ENCODE results near the gene NPR3.

Gene NPR3

DNA sequence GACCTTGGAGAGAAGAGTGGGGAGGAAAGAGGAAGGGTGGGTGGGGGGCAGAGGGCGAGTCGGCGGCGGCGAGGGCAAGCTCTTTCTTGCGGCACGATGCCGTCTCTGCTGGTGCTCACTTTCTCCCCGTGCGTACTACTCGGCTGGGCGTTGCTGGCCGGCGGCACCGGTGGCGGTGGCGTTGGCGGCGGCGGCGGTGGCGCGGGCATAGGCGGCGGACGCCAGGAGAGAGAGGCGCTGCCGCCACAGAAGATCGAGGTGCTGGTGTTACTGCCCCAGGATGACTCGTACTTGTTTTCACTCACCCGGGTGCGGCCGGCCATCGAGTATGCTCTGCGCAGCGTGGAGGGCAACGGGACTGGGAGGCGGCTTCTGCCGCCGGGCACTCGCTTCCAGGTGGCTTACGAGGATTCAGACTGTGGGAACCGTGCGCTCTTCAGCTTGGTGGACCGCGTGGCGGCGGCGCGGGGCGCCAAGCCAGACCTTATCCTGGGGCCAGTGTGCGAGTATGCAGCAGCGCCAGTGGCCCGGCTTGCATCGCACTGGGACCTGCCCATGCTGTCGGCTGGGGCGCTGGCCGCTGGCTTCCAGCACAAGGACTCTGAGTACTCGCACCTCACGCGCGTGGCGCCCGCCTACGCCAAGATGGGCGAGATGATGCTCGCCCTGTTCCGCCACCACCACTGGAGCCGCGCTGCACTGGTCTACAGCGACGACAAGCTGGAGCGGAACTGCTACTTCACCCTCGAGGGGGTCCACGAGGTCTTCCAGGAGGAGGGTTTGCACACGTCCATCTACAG is 760 bp downstream of the NPR3 start:
- Histone ChIP-seq H3K27ac (ENCODE audit: insufficient read depth in 1 of 2, low read depth in 1 of 2, low read length in 2 of 2, poor library complexity in 1 of 2, severe bottlenecking in 2 of 2) (peak overlapping the region; percentile 66 to 89), H3K4me3 (ENCODE audit: control insufficient read depth in 1 of 7, extremely low read depth in 1 of 7, insufficient read depth in 4 of 7, low read depth in 2 of 7, low read length in 6 of 7) (peak overlapping the region; percentile 78 to 98 (median 93)), H3K9me3 (ENCODE audit: control extremely low read depth in 1 of 5, control insufficient read depth in 4 of 5, insufficient read depth in 2 of 5, low read depth in 1 of 5, low read length in 4 of 5) (no peaks in the 10 kb centered on the region), H3K36me3 (ENCODE audit: control insufficient read depth in 4 of 4, insufficient read depth in 4 of 4, low read length in 3 of 4) (peaks cover 0 to 12% (median 2%) of the 10 kb centered on the region in 4 experiments), H3K4me1 (ENCODE audit: control extremely low read depth in 1 of 4, control insufficient read depth in 4 of 4, insufficient read depth in 4 of 4, low read length in 3 of 4) (peaks cover 14 to 72% (median 37%) of the 10 kb centered on the region in 4 experiments), H3K27me3 (replicated peaks in 2 of 5; ENCODE audit: control insufficient read depth in 4 of 5, insufficient read depth in 5 of 5, low read length in 4 of 5) (no peaks in the 10 kb centered on the region)
- 0% methylated on average over 70 of the region's 76 CpGs for WGBS (ENCODE audit: insufficient coverage)
- DNase-seq = peak; percentile 59 to 82 (median 73)
- ChIA-PET CTCF (interaction anchor here (0.9 to 7.2 kb wide), 12 partner anchors 11 to 667 kb away, joined by 3 to 59 read pairs (median 10); no protein-coding TSS in a partner anchor), POLR2A (interaction anchor here (1.3 to 1.4 kb wide), 2 partner anchors 22 kb away, joined by 3 to 4 read pairs; no protein-coding TSS in a partner anchor)

DNA sequence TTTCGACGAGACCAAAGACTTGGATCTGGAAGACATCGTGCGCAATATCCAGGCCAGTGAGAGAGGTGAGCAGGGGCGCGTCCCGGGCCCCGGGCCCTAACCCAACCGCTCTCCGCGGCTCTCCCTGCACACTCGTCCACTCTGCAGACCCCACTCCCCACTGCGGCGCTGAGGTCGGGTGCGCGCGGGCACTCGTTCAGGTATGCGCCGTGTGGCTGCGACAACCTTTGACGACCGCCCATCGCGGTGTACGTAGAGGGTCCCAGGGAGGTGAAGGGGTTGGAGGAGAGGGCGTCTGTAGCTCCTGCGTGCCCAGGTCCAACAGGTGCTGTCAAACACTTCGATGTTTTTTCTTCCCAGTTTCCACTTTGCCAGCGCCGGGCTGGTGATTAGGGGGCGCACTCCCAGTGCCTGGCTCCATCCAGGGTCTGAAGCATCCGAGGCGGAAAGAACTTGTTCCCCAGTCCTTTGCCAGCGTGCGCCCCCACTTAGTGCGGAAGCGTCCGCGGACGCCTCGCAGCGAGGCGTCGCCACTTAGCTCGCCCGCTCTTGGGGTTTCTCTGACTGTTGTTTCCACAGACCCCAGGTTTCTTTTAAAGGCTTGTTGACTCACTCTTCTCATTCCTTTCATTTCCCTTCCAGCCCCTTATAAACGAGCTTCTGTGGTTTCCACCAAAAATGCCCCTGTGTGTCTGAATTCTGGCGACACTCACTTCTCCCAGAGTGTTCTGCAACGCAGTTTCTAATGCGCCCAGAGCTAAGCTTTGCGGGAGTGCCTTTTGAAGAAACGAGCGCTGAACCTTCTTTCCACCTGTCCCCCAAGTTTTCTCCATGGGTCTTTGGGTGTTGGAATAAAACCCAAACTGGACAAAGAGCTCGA is 1.6 kb downstream of the NPR3 start:
- DNase-seq = peak; percentile 76 to 83 (median 80)
- ChIA-PET CTCF (interaction anchor here (0.8 to 5.5 kb wide), 17 partner anchors 9 to 667 kb away, joined by 3 to 36 read pairs (median 5); no protein-coding TSS in a partner anchor), POLR2A (interaction anchor here (1.4 kb wide), 1 partner anchor 21 kb away, joined by 4 read pairs; no protein-coding TSS in a partner anchor)
- H3K4me1 ChIP-seq (ENCODE audit: control extremely low read depth in 1 of 4, control insufficient read depth in 4 of 4, insufficient read depth in 4 of 4, low read length in 3 of 4) = peaks cover 14 to 72% (median 37%) of the 10 kb centered on the region in 4 experiments
- H3K36me3 ChIP-seq (ENCODE audit: control insufficient read depth in 4 of 4, insufficient read depth in 4 of 4, low read length in 3 of 4) = peaks cover 0 to 21% (median 2%) of the 10 kb centered on the region in 4 experiments
- H3K4me3 ChIP-seq (ENCODE audit: control insufficient read depth in 1 of 7, extremely low read depth in 1 of 7, insufficient read depth in 4 of 7, low read depth in 2 of 7, low read length in 6 of 7) = peak overlapping the region; percentile 78 to 98 (median 93)
- peaks cover 0 to under 1% (median 0%) of the 10 kb centered on the region in 5 experiments for H3K9me3 ChIP-seq (ENCODE audit: control extremely low read depth in 1 of 5, control insufficient read depth in 4 of 5, insufficient read depth in 2 of 5, low read depth in 1 of 5, low read length in 4 of 5)
- H3K27ac ChIP-seq (ENCODE audit: insufficient read depth in 1 of 2, low read depth in 1 of 2, low read length in 2 of 2, poor library complexity in 1 of 2, severe bottlenecking in 2 of 2) = peak overlapping the region; percentile 72 to 89
- WGBS (ENCODE audit: insufficient coverage) = under 1% methylated on average over 44 of the region's 56 CpGs
- H3K27me3 ChIP-seq (replicated peaks in 2 of 5; ENCODE audit: control insufficient read depth in 4 of 5, insufficient read depth in 5 of 5, low read length in 4 of 5) = no peaks in the 10 kb centered on the region

DNA sequence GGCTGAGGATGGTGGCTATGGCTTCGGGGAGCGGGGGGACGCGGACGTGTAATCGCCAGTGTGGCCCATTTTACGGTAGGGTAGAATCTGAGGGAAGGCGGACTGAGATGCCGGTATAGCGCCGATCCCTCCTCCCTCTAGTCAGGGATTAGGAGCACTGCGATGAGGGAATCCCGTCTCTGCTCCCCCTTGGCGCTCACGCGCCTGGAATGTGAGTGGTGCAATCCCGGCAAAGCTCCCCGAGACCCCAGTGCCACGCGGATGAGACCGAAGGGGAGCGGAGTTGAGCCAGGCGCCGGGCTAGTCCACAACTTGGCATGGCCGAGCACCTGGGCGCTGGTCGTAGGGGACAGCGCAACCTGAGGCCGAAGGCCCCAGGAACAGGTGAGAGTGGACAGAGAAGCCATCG is 2.2 kb downstream of the NPR3 start:
- WGBS (ENCODE audit: insufficient coverage) = under 1% methylated on average over 29 of the region's 30 CpGs
- peak in 1 of 3 donors; percentile 10 for DNase-seq
- Histone ChIP-seq H3K27ac (ENCODE audit: insufficient read depth in 1 of 2, low read depth in 1 of 2, low read length in 2 of 2, poor library complexity in 1 of 2, severe bottlenecking in 2 of 2) (peak overlapping the region; percentile 72 to 89), H3K27me3 (replicated peaks in 2 of 5; ENCODE audit: control insufficient read depth in 4 of 5, insufficient read depth in 5 of 5, low read length in 4 of 5) (no peaks in the 10 kb centered on the region), H3K9me3 (ENCODE audit: control extremely low read depth in 1 of 5, control insufficient read depth in 4 of 5, insufficient read depth in 2 of 5, low read depth in 1 of 5, low read length in 4 of 5) (peaks cover 0 to 4% (median 0%) of the 10 kb centered on the region in 5 experiments), H3K4me3 (ENCODE audit: control insufficient read depth in 1 of 7, extremely low read depth in 1 of 7, insufficient read depth in 4 of 7, low read depth in 2 of 7, low read length in 6 of 7) (peak overlapping the region; percentile 78 to 98 (median 93)), H3K36me3 (ENCODE audit: control insufficient read depth in 4 of 4, insufficient read depth in 4 of 4, low read length in 3 of 4) (peaks cover 0 to 25% (median 2%) of the 10 kb centered on the region in 4 experiments), H3K4me1 (ENCODE audit: control extremely low read depth in 1 of 4, control insufficient read depth in 4 of 4, insufficient read depth in 4 of 4, low read length in 3 of 4) (peaks cover 10 to 72% (median 35%) of the 10 kb centered on the region in 4 experiments)
- POLR2A ChIA-PET = interaction anchor here (1.4 kb wide), 1 partner anchor 21 kb away, joined by 4 read pairs; no protein-coding TSS in a partner anchor
- CTCF ChIA-PET = interaction anchor here (0.8 to 5.5 kb wide), 13 partner anchors 8 to 139 kb away, joined by 3 to 36 read pairs (median 5); no protein-coding TSS in a partner anchor

GRCh38 chr5:32713770-32714381 is 2.8 kb downstream of the NPR3 start:
- under 1% methylated on average over 35 of the region's 37 CpGs for WGBS (ENCODE audit: insufficient coverage)
- H3K27me3 ChIP-seq (replicated peaks in 2 of 5; ENCODE audit: control insufficient read depth in 4 of 5, insufficient read depth in 5 of 5, low read length in 4 of 5) = no peaks in the 10 kb centered on the region
- peak overlapping the region; percentile 72 to 89 for H3K27ac ChIP-seq (ENCODE audit: insufficient read depth in 1 of 2, low read depth in 1 of 2, low read length in 2 of 2, poor library complexity in 1 of 2, severe bottlenecking in 2 of 2)
- ChIA-PET POLR2A (no interaction called here), CTCF (interaction anchor here (1.0 to 5.5 kb wide), 8 partner anchors 8 to 138 kb away, joined by 3 to 36 read pairs (median 9); no protein-coding TSS in a partner anchor)
- H3K36me3 ChIP-seq (ENCODE audit: control insufficient read depth in 4 of 4, insufficient read depth in 4 of 4, low read length in 3 of 4) = peaks cover 0 to 25% (median 2%) of the 10 kb centered on the region in 4 experiments
- H3K4me3 ChIP-seq (ENCODE audit: control insufficient read depth in 1 of 7, extremely low read depth in 1 of 7, insufficient read depth in 4 of 7, low read depth in 2 of 7, low read length in 6 of 7) = peak overlapping the region; percentile 78 to 98 (median 93)
- DNase-seq = peak; percentile 76 to 86 (median 86)
- peaks cover 5 to 68% (median 30%) of the 10 kb centered on the region in 4 experiments for H3K4me1 ChIP-seq (ENCODE audit: control extremely low read depth in 1 of 4, control insufficient read depth in 4 of 4, insufficient read depth in 4 of 4, low read length in 3 of 4)
- H3K9me3 ChIP-seq (ENCODE audit: control extremely low read depth in 1 of 5, control insufficient read depth in 4 of 5, insufficient read depth in 2 of 5, low read depth in 1 of 5, low read length in 4 of 5) = peaks cover 0 to 5% (median under 1%) of the 10 kb centered on the region in 5 experiments

- peaks cover 4 to 59% (median 24%) of the 10 kb centered on the region in 4 experiments for H3K4me1 ChIP-seq (ENCODE audit: control extremely low read depth in 1 of 4, control insufficient read depth in 4 of 4, insufficient read depth in 4 of 4, low read length in 3 of 4)
- peaks cover 0 to 14% (median 4%) of the 10 kb centered on the region in 5 experiments for H3K9me3 ChIP-seq (ENCODE audit: control extremely low read depth in 1 of 5, control insufficient read depth in 4 of 5, insufficient read depth in 2 of 5, low read depth in 1 of 5, low read length in 4 of 5)
- ChIA-PET POLR2A (interaction anchor here (0.7 kb wide), 1 partner anchor 14 kb away, joined by 3 read pairs; no protein-coding TSS in a partner anchor), CTCF (interaction anchor here (1.3 to 5.5 kb wide), 3 partner anchors 11 to 38 kb away, joined by 4 to 36 read pairs (median 4); no protein-coding TSS in a partner anchor)
- WGBS (ENCODE audit: insufficient coverage) = 0% methylated on average over 3 of the region's 4 CpGs
- peaks cover 0 to 33% (median 4%) of the 10 kb centered on the region in 4 experiments for H3K36me3 ChIP-seq (ENCODE audit: control insufficient read depth in 4 of 4, insufficient read depth in 4 of 4, low read length in 3 of 4)
- H3K27ac ChIP-seq (ENCODE audit: insufficient read depth in 1 of 2, low read depth in 1 of 2, low read length in 2 of 2, poor library complexity in 1 of 2, severe bottlenecking in 2 of 2) = peak overlapping the region; percentile 72 to 89
- peak overlapping the region in 6 of 7 experiments; percentile 78 to 98 (median 95) for H3K4me3 ChIP-seq (ENCODE audit: control insufficient read depth in 1 of 7, extremely low read depth in 1 of 7, insufficient read depth in 4 of 7, low read depth in 2 of 7, low read length in 6 of 7)
- H3K27me3 ChIP-seq (replicated peaks in 2 of 5; ENCODE audit: control insufficient read depth in 4 of 5, insufficient read depth in 5 of 5, low read length in 4 of 5) = no peaks in the 10 kb centered on the region
- DNase-seq = no peak
Measured at GRCh38 chr5:32714836-32715235, 3.7 kb downstream of the NPR3 start.

DNA sequence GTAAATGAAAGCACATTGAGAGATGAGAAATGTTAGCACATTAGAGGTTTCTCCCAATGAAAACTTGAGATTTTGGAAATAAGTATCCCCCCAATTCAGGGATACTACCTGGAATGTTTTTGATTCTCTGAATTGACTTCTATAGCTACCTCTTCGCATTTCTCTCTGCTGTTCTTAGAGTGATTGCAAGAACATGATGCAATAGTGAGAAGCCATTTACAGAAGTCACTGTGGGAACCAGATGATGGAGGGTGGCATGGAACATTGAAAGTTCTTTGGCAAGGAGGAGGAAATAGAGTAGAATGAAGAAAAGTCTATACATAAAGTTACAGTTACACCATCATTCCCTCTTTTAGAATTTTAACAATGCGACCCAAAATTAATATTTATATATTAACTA is 9.2 kb downstream of the NPR3 start:
- H3K27me3 ChIP-seq (replicated peaks in 2 of 5; ENCODE audit: control insufficient read depth in 4 of 5, insufficient read depth in 5 of 5, low read length in 4 of 5) = no peaks in the 10 kb centered on the region
- ChIA-PET CTCF (no interaction called here), POLR2A (no interaction called here)
- peaks cover 0 to 19% (median 4%) of the 10 kb centered on the region in 5 experiments for H3K9me3 ChIP-seq (ENCODE audit: control extremely low read depth in 1 of 5, control insufficient read depth in 4 of 5, insufficient read depth in 2 of 5, low read depth in 1 of 5, low read length in 4 of 5)
- no peak for DNase-seq
- peaks cover 16 to 48% (median 32%) of the 10 kb centered on the region in 4 experiments for H3K4me1 ChIP-seq (ENCODE audit: control extremely low read depth in 1 of 4, control insufficient read depth in 4 of 4, insufficient read depth in 4 of 4, low read length in 3 of 4)
- H3K36me3 ChIP-seq (ENCODE audit: control insufficient read depth in 4 of 4, insufficient read depth in 4 of 4, low read length in 3 of 4) = peaks cover 13 to 56% (median 19%) of the 10 kb centered on the region in 4 experiments
- H3K4me3 ChIP-seq (ENCODE audit: control insufficient read depth in 1 of 7, extremely low read depth in 1 of 7, insufficient read depth in 4 of 7, low read depth in 2 of 7, low read length in 6 of 7) = no peak overlapping the region
- no CpG with 5 or more reads among the region's 2 CpGs for WGBS (ENCODE audit: insufficient coverage)
- no peak overlapping the region for H3K27ac ChIP-seq (ENCODE audit: insufficient read depth in 1 of 2, low read depth in 1 of 2, low read length in 2 of 2, poor library complexity in 1 of 2, severe bottlenecking in 2 of 2)
